Measurements from ENCODE around the gene HOXD11.

HOXD11 gene

GRCh38 chr2:176089843-176090395, 17.2 kb upstream of the HOXD11 start:
- H3K4me3 ChIP-seq = no peak overlapping the region

GRCh38 chr2:176090862-176091261, 16.2 kb upstream of the HOXD11 start:
- no peak for DNase-seq (ENCODE audit: low spot score)
- Histone ChIP-seq H3K4me3 (no peak overlapping the region), H3K27ac (no peak overlapping the region)
- TF ChIP-seq, protein P1, sequence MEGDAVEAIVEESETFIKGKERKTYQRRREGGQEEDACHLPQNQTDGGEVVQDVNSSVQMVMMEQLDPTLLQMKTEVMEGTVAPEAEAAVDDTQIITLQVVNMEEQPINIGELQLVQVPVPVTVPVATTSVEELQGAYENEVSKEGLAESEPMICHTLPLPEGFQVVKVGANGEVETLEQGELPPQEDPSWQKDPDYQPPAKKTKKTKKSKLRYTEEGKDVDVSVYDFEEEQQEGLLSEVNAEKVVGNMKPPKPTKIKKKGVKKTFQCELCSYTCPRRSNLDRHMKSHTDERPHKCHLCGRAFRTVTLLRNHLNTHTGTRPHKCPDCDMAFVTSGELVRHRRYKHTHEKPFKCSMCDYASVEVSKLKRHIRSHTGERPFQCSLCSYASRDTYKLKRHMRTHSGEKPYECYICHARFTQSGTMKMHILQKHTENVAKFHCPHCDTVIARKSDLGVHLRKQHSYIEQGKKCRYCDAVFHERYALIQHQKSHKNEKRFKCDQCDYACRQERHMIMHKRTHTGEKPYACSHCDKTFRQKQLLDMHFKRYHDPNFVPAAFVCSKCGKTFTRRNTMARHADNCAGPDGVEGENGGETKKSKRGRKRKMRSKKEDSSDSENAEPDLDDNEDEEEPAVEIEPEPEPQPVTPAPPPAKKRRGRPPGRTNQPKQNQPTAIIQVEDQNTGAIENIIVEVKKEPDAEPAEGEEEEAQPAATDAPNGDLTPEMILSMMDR (IDR thresholded peaks at IDR 0.05) = no peak

More at GRCh38 chr2:176089843-176090395, 17.2 kb upstream of the HOXD11 start:
- TF ChIP-seq, protein P1 (IDR thresholded peaks at IDR 0.05) = no peak
- DNase-seq (ENCODE audit: low spot score) = no peak
- no peak overlapping the region for H3K27ac ChIP-seq

GRCh38 chr2:176091329-176092258, 15.5 kb upstream of the HOXD11 start:
- Histone ChIP-seq H3K4me3 (peak overlapping the region; percentile 65), H3K27ac (no peak overlapping the region)
- TF ChIP-seq, protein P1 (IDR thresholded peaks at IDR 0.05) = no peak
- DNase-seq (ENCODE audit: low spot score) = no peak

GRCh38 chr2:176092270-176093144, 14.6 kb upstream of the HOXD11 start, which contains the start of gene HOXD13:
Gene HOXD13 (plus strand): TSS chr2:176092721. CDS start chr2:176092891, 170 bp downstream.
- TF ChIP-seq, protein P1 (IDR thresholded peaks at IDR 0.05) = no peak
- Histone ChIP-seq H3K27ac (no peak within 1 kb of the TSS), H3K4me3 (peak within 1 kb of the TSS; percentile 65)
- no peak for DNase-seq (ENCODE audit: low spot score)

GRCh38 chr2:176093145-176093897, 13.8 kb upstream of the HOXD11 start:
- Histone ChIP-seq H3K4me3 (peak overlapping the region; percentile 65), H3K27ac (no peak overlapping the region)
- TF ChIP-seq, protein P1 (IDR thresholded peaks at IDR 0.05) = no peak
- no peak for DNase-seq (ENCODE audit: low spot score)

DNA sequence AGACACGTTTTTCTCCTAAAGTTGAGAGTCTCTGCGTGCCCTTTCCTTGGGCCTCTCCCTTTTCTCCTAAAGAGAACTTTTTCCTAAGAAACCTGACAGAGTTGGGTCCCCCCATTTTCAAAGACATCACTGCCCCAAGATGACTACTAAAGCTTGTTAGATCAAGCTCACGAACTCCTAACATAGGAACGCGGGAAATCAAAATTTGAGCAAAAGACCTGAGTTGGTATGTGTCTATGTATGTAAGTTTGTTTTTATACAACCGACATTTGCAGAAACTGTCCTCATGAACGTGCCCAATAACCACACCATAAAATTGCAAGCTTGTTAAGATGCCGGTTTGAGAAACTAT, 13.2 kb upstream of the HOXD11 start:
- Histone ChIP-seq H3K4me3 (no peak overlapping the region), H3K27ac (no peak overlapping the region)
- no peak for DNase-seq (ENCODE audit: low spot score)
- TF ChIP-seq, protein P1 (IDR thresholded peaks at IDR 0.05) = no peak

All from coronary artery (tissue), 2 donors.